Stimulated activated CD4-positive, alpha-beta T cell treated with anti-CD3 and anti-CD28 coated beads, Interleukin-4, amount 100 ng/mL, for 48 hours (primary cell): ENCODE data around the gene DBF4B.
"Not testable (repeated sequence)": the region's sequence is repeated elsewhere in the genome, so short reads cannot be mapped to it uniquely, and the experiment has no call there.

Source experiments
- DNase-seq, 2 donors: peaks; one replicate each; pipeline ENCODE4 v3.0.0-alpha.2; 2020; ENCODE audit warnings: low read depth in 2 of 2

Gene DBF4B

GRCh38 chr17:44734272-44734671 lies 25.8 kb downstream of the DBF4B start:
- no peak for DNase-seq

GRCh38 chr17:44736551-44737240 lies 28.2 kb downstream of the DBF4B start:
- no peak for DNase-seq

GRCh38 chr17:44738214-44738906 lies 29.9 kb downstream of the DBF4B start:
- no peak for DNase-seq

GRCh38 chr17:44741316-44741715 lies 32.9 kb downstream of the DBF4B start:
- DNase-seq: no peak

GRCh38 chr17:44745301-44745700 lies 36.8 kb downstream of the DBF4B start:
- DNase-seq: no peak

- DNase-seq: not testable (repeated sequence)
Observed at GRCh38 chr17:44745738-44746137, 37.3 kb downstream of the DBF4B start.

GRCh38 chr17:44747566-44747965 lies 39.1 kb downstream of the DBF4B start:
- no peak for DNase-seq

GRCh38 chr17:44749076-44749979 lies 40.9 kb downstream of the DBF4B start:
- no peak for DNase-seq

GRCh38 chr17:44749980-44750318 lies 41.5 kb downstream of the DBF4B start:
- no peak for DNase-seq

GRCh38 chr17:44751331-44751730 lies 42.9 kb downstream of the DBF4B start:
- no peak for DNase-seq

GRCh38 chr17:44751806-44752205 lies 43.3 kb downstream of the DBF4B start:
- DNase-seq: no peak

GRCh38 chr17:44752953-44753861 lies 44.7 kb downstream of the DBF4B start:
- no peak for DNase-seq

GRCh38 chr17:44754276-44754675 lies 45.8 kb downstream of the DBF4B start:
- no peak for DNase-seq

GRCh38 chr17:44755180-44755579 lies 46.7 kb downstream of the DBF4B start:
- not testable (repeated sequence) for DNase-seq

GRCh38 chr17:44757045-44757917 lies 48.8 kb downstream of the DBF4B start:
- no peak for DNase-seq

GRCh38 chr17:44757918-44758413 lies 49.5 kb downstream of the DBF4B start:
- no peak for DNase-seq

GRCh38 chr17:44758414-44759085 lies 50.1 kb downstream of the DBF4B start, which contains the start of gene ADAM11:
ADAM11 (plus strand) TSS chr17:44758988; CDS start chr17:44759200, 212 bp downstream.
- DNase-seq: no peak

- no peak for DNase-seq
Observed at GRCh38 chr17:44759086-44759915, 50.8 kb downstream of the DBF4B start.

- no peak for DNase-seq
Observed at GRCh38 chr17:44759916-44760243, 51.4 kb downstream of the DBF4B start.
